ENCODE measurements around the gene FRAT1. TPM values are rescaled to one million over a fixed set of nuclear protein-coding genes. Genes with fewer than 3 reads are reported as not detected.
"Not testable (repeated sequence)": the region's sequence is repeated elsewhere in the genome, so short reads cannot be mapped to it uniquely, and the experiment has no call there.

Gene FRAT1
- polyA plus RNA-seq, 2 of the 4 experiments (the other 2 are of a cell fraction): 1.5 to 2.3 TPM

GRCh38 chr10:97290576-97291356 lies 28.3 kb upstream of the FRAT1 start:
- POLR2A ChIA-PET; FAIRE-seq; H3K9me3 ChIP-seq; ATAC-seq; H3K4me1 ChIP-seq; DNase-seq (ENCODE audit: low read depth in 1 of 2, low spot score in 1 of 2): not testable (repeated sequence)
- Histone ChIP-seq H3K4me3 (peak overlapping the region; percentile 57; the same call in 1 of the 3 replicates), H3K27ac (peak overlapping the region; percentile 84 to 96; a peak in 5 of 6 replicates), H3K4me2 (peak overlapping the region; percentile 91)
- CTCF ChIA-PET: interaction anchor here (1.1 to 3.6 kb wide), 7 partner anchors 9 to 218 kb away, joined by 3 to 28 read pairs (median 5); partner anchors contain the start of gene FRAT1
- WGBS (ENCODE audit: missing lambda C conversion rate): 92% methylated on average over 17 of the region's 17 CpGs
- peak; percentile 77 for TF ChIP-seq MAFK (IDR thresholded peaks at IDR 0.05; ENCODE audit: partially characterized antibody)

GRCh38 chr10:97291357-97292096 lies 27.5 kb upstream of the FRAT1 start:
- Histone ChIP-seq H3K9me3 (no peaks in the 10 kb centered on the region), H3K4me1 (peaks cover 10% of the 10 kb centered on the region), H3K27ac (peak overlapping the region; percentile 84 to 96), H3K4me3 (peak overlapping the region; percentile 57), H3K4me2 (peak overlapping the region; percentile 91)
- ATAC-seq: peak; percentile 32 to 45
- CTCF ChIA-PET: interaction anchor here (0.8 to 3.6 kb wide), 11 partner anchors 10 to 92 kb away, joined by 3 to 28 read pairs (median 4); partner anchors contain the start of gene FRAT1
- DNase-seq (ENCODE audit: low read depth in 1 of 2, low spot score in 1 of 2): no peak
- FAIRE-seq: no peak
- no peak for TF ChIP-seq SMC3 (IDR thresholded peaks at IDR 0.05)
- no peak for TF ChIP-seq POLR2AphosphoS2 (conservative IDR thresholded peaks at IDR 0.05; ENCODE audit: low read length)
- TF ChIP-seq ATOH8 (CRISPR knock-in tag; IDR thresholded peaks at IDR 0.05; ENCODE audit: low read depth): no peak
- no peak for TF ChIP-seq HDAC2 (IDR thresholded peaks at IDR 0.05)
- no peak for TF ChIP-seq MYC (IDR thresholded peaks at IDR 0.05; ENCODE audit: borderline replicate concordance, low read length)
- TF ChIP-seq HEYL (CRISPR knock-in tag; IDR thresholded peaks at IDR 0.05): no peak
- no peak for TF ChIP-seq RCOR1 (IDR thresholded peaks at IDR 0.05; ENCODE audit: low read depth, low read length)
- no peak for TF ChIP-seq EHMT2 (IDR thresholded peaks at IDR 0.05; ENCODE audit: low read depth)
- 57% methylated on average over 25 of the region's 25 CpGs for WGBS (ENCODE audit: missing lambda C conversion rate)
- POLR2A ChIA-PET: interaction anchor here (0.8 to 1.1 kb wide), 5 partner anchors 11 to 110 kb away, joined by 3 to 4 read pairs (median 4); partner anchors contain the start of genes FRAT1 and RRP12

GRCh38 chr10:97292097-97292861 lies 26.8 kb upstream of the FRAT1 start, which contains the start of gene ARHGAP19:
TSS of gene ARHGAP19 (minus strand) at chr10:97292637. CDS start at chr10:97292627, 10 bp downstream.
- no peaks in the 10 kb centered on the region for H3K9me3 ChIP-seq
- ATAC-seq (peak; percentile 96 to 97), DNase-seq (ENCODE audit: low read depth in 1 of 2, low spot score in 1 of 2) (peak; percentile 97 to 99), FAIRE-seq (peak; percentile 61)
- ChIA-PET POLR2A (interaction anchor here (0.8 to 1.1 kb wide), 5 partner anchors 12 to 109 kb away, joined by 3 to 4 read pairs (median 4); partner anchors contain the start of genes FRAT1 and RRP12), CTCF (interaction anchor here (0.8 to 3.6 kb wide), 9 partner anchors 11 to 41 kb away, joined by 3 to 28 read pairs (median 4); partner anchors contain the start of gene FRAT1)
- WGBS (ENCODE audit: missing lambda C conversion rate): 1% methylated on average over 43 of the region's 55 CpGs
- peak within 1 kb of the TSS; percentile 84 to 96 for H3K27ac ChIP-seq
- H3K4me3 ChIP-seq: peak within 1 kb of the TSS; percentile 57
- peaks cover 12% of the 10 kb centered on the region for H3K4me1 ChIP-seq
- H3K4me2 ChIP-seq: peak within 1 kb of the TSS; percentile 91
- TF ChIP-seq CTCF (IDR thresholded peaks at IDR 0.05) (peak; percentile 14; the same call in 1 of the 3 replicates), PHF8 (IDR thresholded peaks at IDR 0.05; ENCODE audit: borderline replicate concordance, low read depth) (peak; percentile 95), E2F6 (IDR thresholded peaks at IDR 0.05; ENCODE audit: borderline replicate concordance, low read depth) (peak; percentile 58; the same call in 1 of the 2 replicates), ATOH8 (CRISPR knock-in tag; IDR thresholded peaks at IDR 0.05; ENCODE audit: low read depth) (no peak), RFX5 (IDR thresholded peaks at IDR 0.05) (peak; percentile 53; the same call in 1 of the 2 replicates), GATA3 (IDR thresholded peaks at IDR 0.05; ENCODE audit: borderline replicate concordance) (peak; percentile 23; the same call in 1 of the 2 replicates), REST (IDR thresholded peaks at IDR 0.05) (peak; percentile 57; the same call in 1 of the 2 replicates), MAX (IDR thresholded peaks at IDR 0.05) (peak; percentile 80), RCOR1 (IDR thresholded peaks at IDR 0.05; ENCODE audit: low read depth, low read length) (no peak), CHD2 (IDR thresholded peaks at IDR 0.05; ENCODE audit: low read length, partially characterized antibody) (no peak)

All from A549 (cell line).